Measurements from ENCODE around the gene MVB12B. TPM values are rescaled to one million over a fixed set of nuclear protein-coding genes. Genes with fewer than 3 reads are reported as not detected.

MVB12B gene
- total RNA-seq, 1 experiment from 2014 or later = 5.8 TPM

DNA sequence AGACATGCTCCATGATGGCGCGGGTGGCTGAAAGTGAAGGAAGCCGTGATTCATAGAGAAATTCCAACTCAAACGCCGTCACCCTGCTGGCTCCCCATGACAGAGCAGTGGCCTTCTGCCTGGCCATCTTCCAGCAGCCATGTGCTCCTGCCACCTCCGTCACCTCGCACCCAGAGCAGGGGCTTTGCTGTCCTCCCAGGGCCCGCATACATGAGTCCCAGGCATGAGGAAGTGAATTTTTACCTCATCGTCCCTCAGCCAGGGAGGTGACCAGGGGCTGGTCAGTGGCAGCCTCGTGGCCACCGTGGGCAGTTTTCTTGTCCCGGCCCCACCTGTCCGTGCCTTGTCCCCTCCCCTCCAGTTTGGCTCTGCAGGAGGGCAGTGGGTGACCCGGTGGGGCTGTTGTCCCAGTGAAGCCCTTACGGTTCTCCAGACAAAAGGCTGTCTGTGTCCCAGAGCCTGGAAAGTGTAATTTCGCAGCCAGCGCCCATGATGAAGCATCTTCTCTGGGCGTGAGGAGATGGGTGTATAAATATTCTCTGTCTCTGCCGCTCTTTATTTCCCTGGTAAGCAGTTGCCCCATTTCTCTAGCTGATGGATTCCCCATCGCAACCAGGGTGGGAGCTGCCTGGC, 163.1 kb downstream of the MVB12B start:
- Histone ChIP-seq H3K27ac (ENCODE audit: insufficient read length, low read depth, low read length) (no peak overlapping the region), H4K5ac (ENCODE audit: insufficient read length, low read depth, low read length) (no peak overlapping the region), H2BK12ac (ENCODE audit: insufficient read length, low read depth, low read length) (no peak overlapping the region), H3K18ac (ENCODE audit: insufficient read length, low read depth, low read length) (no peak overlapping the region), H3K4me1 (ENCODE audit: insufficient read depth, low read length) (no peaks in the 10 kb centered on the region), H3K56ac (ENCODE audit: insufficient read length, low read depth, low read length) (no peak overlapping the region), H4K91ac (ENCODE audit: insufficient read length, low read depth, low read length) (no peak overlapping the region), H4K8ac (replicated peaks; ENCODE audit: insufficient read length, low read depth, low read length) (no peak overlapping the region), H3T11ph (ENCODE audit: low read length) (no peak overlapping the region), H2AK5ac (ENCODE audit: insufficient read length, low read length) (no peak overlapping the region), H2BK15ac (ENCODE audit: low read depth, low read length) (no peak overlapping the region; the same call in 1 of the 2 replicates), H4K20me1 (ENCODE audit: control insufficient read depth, insufficient read depth, insufficient read length) (no peaks in the 10 kb centered on the region), H3K4ac (ENCODE audit: low read depth, low read length) (no peak overlapping the region), H2AFZ (ENCODE audit: low read length) (no peak overlapping the region), H3K79me2 (ENCODE audit: insufficient read depth, low read length) (no peaks in the 10 kb centered on the region), H3K9me3 (ENCODE audit: control insufficient read depth, low read depth, low read length) (no peaks in the 10 kb centered on the region), H3K4me2 (ENCODE audit: insufficient read depth, insufficient read length, low read length) (no peak overlapping the region), H2BK5ac (ENCODE audit: insufficient read length, low read length) (no peak overlapping the region), H3K14ac (ENCODE audit: insufficient read depth, low read length) (no peak overlapping the region; the same call in 1 of the 2 replicates), H2BK120ac (ENCODE audit: low read depth, low read length, poor library complexity, severe bottlenecking) (no peak overlapping the region), H3K23me2 (ENCODE audit: insufficient read length, low read depth, low read length, poor library complexity, severe bottlenecking) (no peaks in the 10 kb centered on the region), H3K27me3 (ENCODE audit: insufficient read depth, low read length) (no peaks in the 10 kb centered on the region), H3K79me1 (ENCODE audit: insufficient read depth, low read depth, low read length, poor library complexity, severe bottlenecking) (no peaks in the 10 kb centered on the region), H3K23ac (ENCODE audit: insufficient read length, low read depth, low read length) (no peak overlapping the region), H3K9ac (ENCODE audit: extremely low read depth, insufficient read length, low read length) (no peak overlapping the region), H2BK20ac (ENCODE audit: low read depth, low read length, poor library complexity, severe bottlenecking) (no peak overlapping the region)
- H3K36me3 Mint-ChIP-seq (ENCODE audit: insufficient read depth in 1 of 3, low read depth in 3 of 3) = no peaks in the 10 kb centered on the region
- no peak for DNase-seq
- no peaks in the 10 kb centered on the region; a peak in 1 of 5 replicates for H3K9me3 Mint-ChIP-seq
- peaks cover 4% of the 10 kb centered on the region for H3K27me3 Mint-ChIP-seq (ENCODE audit: low read depth)
- TF ChIP-seq, protein P1, sequence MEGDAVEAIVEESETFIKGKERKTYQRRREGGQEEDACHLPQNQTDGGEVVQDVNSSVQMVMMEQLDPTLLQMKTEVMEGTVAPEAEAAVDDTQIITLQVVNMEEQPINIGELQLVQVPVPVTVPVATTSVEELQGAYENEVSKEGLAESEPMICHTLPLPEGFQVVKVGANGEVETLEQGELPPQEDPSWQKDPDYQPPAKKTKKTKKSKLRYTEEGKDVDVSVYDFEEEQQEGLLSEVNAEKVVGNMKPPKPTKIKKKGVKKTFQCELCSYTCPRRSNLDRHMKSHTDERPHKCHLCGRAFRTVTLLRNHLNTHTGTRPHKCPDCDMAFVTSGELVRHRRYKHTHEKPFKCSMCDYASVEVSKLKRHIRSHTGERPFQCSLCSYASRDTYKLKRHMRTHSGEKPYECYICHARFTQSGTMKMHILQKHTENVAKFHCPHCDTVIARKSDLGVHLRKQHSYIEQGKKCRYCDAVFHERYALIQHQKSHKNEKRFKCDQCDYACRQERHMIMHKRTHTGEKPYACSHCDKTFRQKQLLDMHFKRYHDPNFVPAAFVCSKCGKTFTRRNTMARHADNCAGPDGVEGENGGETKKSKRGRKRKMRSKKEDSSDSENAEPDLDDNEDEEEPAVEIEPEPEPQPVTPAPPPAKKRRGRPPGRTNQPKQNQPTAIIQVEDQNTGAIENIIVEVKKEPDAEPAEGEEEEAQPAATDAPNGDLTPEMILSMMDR (conservative IDR thresholded peaks at IDR 0.05) = no peak
- H3K4me1 Mint-ChIP-seq = peaks cover 2 to 11% of the 10 kb centered on the region in 2 experiments
- no peak overlapping the region for H3K4me3 Mint-ChIP-seq
- no CpG with 5 or more reads among the region's 20 CpGs for whole genome bisulfite sequencing (ENCODE audit: extremely low coverage, insufficient read length, low lambda C conversion rate)
- H3K27ac Mint-ChIP-seq = no peak overlapping the region
